IPS DF 6.9 (cell line): ENCODE measurements around the gene ANKRD22.

ENCODE experiments used
- DNase-seq: peaks from one replicate; pipeline ENCODE4 v3.0.0-alpha.2; 2013; ENCODE audit warnings: low read depth, low spot score
- H3K27ac ChIP-seq: one replicate; pipeline ENCODE4 v1.5.1; 2013; ENCODE audit warnings: low read length, control low read depth
- H3K27me3 ChIP-seq: 2 replicates; pipeline ENCODE4 v1.6.1; 2013; ENCODE audit warnings: mild to moderate bottlenecking, low read length; ENCODE audit not compliant: control insufficient read depth, insufficient read depth
- H3K36me3 ChIP-seq: 2 replicates; pipeline ENCODE4 v1.6.1; 2013; ENCODE audit warnings: low read length; ENCODE audit not compliant: control insufficient read depth, insufficient read depth
- H3K4me1 ChIP-seq: 2 replicates; pipeline ENCODE4 v1.6.1; 2013; ENCODE audit warnings: low read length; ENCODE audit not compliant: control insufficient read depth, insufficient read depth
- H3K4me3 ChIP-seq: 2 replicates; pipeline ENCODE4 v1.5.1; 2013; ENCODE audit warnings: mild to moderate bottlenecking, low read length
- H3K9me3 ChIP-seq: 2 replicates; pipeline ENCODE4 v1.6.1; 2013; ENCODE audit warnings: low read length, inconsistent platforms; ENCODE audit not compliant: control insufficient read depth, insufficient read depth
- WGBS: extraction: QIAGEN DNeasy Blood & Tissue Kit; methylation state at CpG from one replicate; pipeline ENCODE4 v1.1.7; 2013; ENCODE audit warnings: mixed read lengths, missing lambda C conversion rate; ENCODE audit not compliant: insufficient read length, insufficient coverage; 5-methylcytosine and 5-hydroxymethylcytosine counted together

Gene ANKRD22

GRCh38 chr10:88820748-88821401, 30.8 kb downstream of the ANKRD22 start:
- Histone ChIP-seq H3K9me3 (no peaks in the 10 kb centered on the region), H3K27me3 (no peaks in the 10 kb centered on the region), H3K27ac (no peak overlapping the region), H3K4me1 (no peaks in the 10 kb centered on the region), H3K4me3 (no peak overlapping the region), H3K36me3 (no peaks in the 10 kb centered on the region)
- no peak for DNase-seq

GRCh38 chr10:88819290-88819689, 32.4 kb downstream of the ANKRD22 start:
- no CpG with 5 or more reads among the region's 3 CpGs for WGBS
- no peak for DNase-seq
- H3K9me3 ChIP-seq = no peaks in the 10 kb centered on the region
- no peak overlapping the region for H3K27ac ChIP-seq
- H3K27me3 ChIP-seq = no peaks in the 10 kb centered on the region
- no peaks in the 10 kb centered on the region for H3K4me1 ChIP-seq
- no peaks in the 10 kb centered on the region for H3K36me3 ChIP-seq
- H3K4me3 ChIP-seq = no peak overlapping the region

- no peaks in the 10 kb centered on the region for H3K9me3 ChIP-seq
- no peaks in the 10 kb centered on the region for H3K27me3 ChIP-seq
- H3K4me3 ChIP-seq = no peak overlapping the region
- no peaks in the 10 kb centered on the region for H3K36me3 ChIP-seq
- no peak overlapping the region for H3K27ac ChIP-seq
- H3K4me1 ChIP-seq = no peaks in the 10 kb centered on the region
- WGBS = no CpG with 5 or more reads among the region's 6 CpGs
- DNase-seq = no peak
Measured at GRCh38 chr10:88813200-88813599, 38.4 kb downstream of the ANKRD22 start.

GRCh38 chr10:88810196-88810961, 41.3 kb downstream of the ANKRD22 start:
- H3K4me1 ChIP-seq = no peaks in the 10 kb centered on the region
- no CpG with 5 or more reads among the region's 5 CpGs for WGBS
- H3K9me3 ChIP-seq = no peaks in the 10 kb centered on the region
- no peaks in the 10 kb centered on the region for H3K27me3 ChIP-seq
- H3K27ac ChIP-seq = no peak overlapping the region
- H3K36me3 ChIP-seq = no peaks in the 10 kb centered on the region
- no peak overlapping the region for H3K4me3 ChIP-seq
- peak; percentile 27 for DNase-seq

GRCh38 chr10:88809621-88810020, 42.0 kb downstream of the ANKRD22 start:
- no CpG with 5 or more reads among the region's 4 CpGs for WGBS
- no peaks in the 10 kb centered on the region for H3K27me3 ChIP-seq
- H3K9me3 ChIP-seq = no peaks in the 10 kb centered on the region
- no peaks in the 10 kb centered on the region for H3K36me3 ChIP-seq
- H3K4me3 ChIP-seq = no peak overlapping the region
- H3K4me1 ChIP-seq = no peaks in the 10 kb centered on the region
- DNase-seq = no peak
- H3K27ac ChIP-seq = no peak overlapping the region

GRCh38 chr10:88805924-88806323, 45.7 kb downstream of the ANKRD22 start:
- no peaks in the 10 kb centered on the region for H3K9me3 ChIP-seq
- WGBS = no CpG with 5 or more reads among the region's 3 CpGs
- no peaks in the 10 kb centered on the region for H3K36me3 ChIP-seq
- H3K4me1 ChIP-seq = no peaks in the 10 kb centered on the region
- H3K27me3 ChIP-seq = no peaks in the 10 kb centered on the region
- DNase-seq = no peak
- no peak overlapping the region for H3K27ac ChIP-seq
- H3K4me3 ChIP-seq = no peak overlapping the region

- no peak for DNase-seq
- Histone ChIP-seq H3K27me3 (no peaks in the 10 kb centered on the region), H3K4me1 (no peaks in the 10 kb centered on the region), H3K4me3 (no peak overlapping the region), H3K36me3 (no peaks in the 10 kb centered on the region), H3K27ac (no peak overlapping the region), H3K9me3 (no peaks in the 10 kb centered on the region)
- 100% methylated on average over 1 of the region's 2 CpGs for WGBS
Measured at GRCh38 chr10:88805361-88805760, 46.3 kb downstream of the ANKRD22 start.

GRCh38 chr10:88804083-88804812, 47.4 kb downstream of the ANKRD22 start:
- H3K4me3 ChIP-seq = no peak overlapping the region
- H3K27me3 ChIP-seq = no peaks in the 10 kb centered on the region
- H3K36me3 ChIP-seq = no peaks in the 10 kb centered on the region
- H3K27ac ChIP-seq = no peak overlapping the region
- no peak for DNase-seq
- H3K9me3 ChIP-seq = no peaks in the 10 kb centered on the region
- H3K4me1 ChIP-seq = no peaks in the 10 kb centered on the region
- WGBS = 100% methylated on average over 2 of the region's 6 CpGs

- Histone ChIP-seq H3K4me3 (no peak overlapping the region), H3K9me3 (no peaks in the 10 kb centered on the region), H3K36me3 (no peaks in the 10 kb centered on the region), H3K4me1 (no peaks in the 10 kb centered on the region), H3K27ac (no peak overlapping the region), H3K27me3 (no peaks in the 10 kb centered on the region)
- WGBS = no CpG with 5 or more reads among the region's 2 CpGs
- DNase-seq = no peak
Measured at GRCh38 chr10:88803641-88804040, 48.0 kb downstream of the ANKRD22 start.

GRCh38 chr10:88802523-88803285, 48.9 kb downstream of the ANKRD22 start, which contains the start of gene LIPM:
Gene LIPM (plus strand): TSS chr10:88802730. CDS start chr10:88802897, 167 bp downstream.
- no peaks in the 10 kb centered on the region for H3K4me1 ChIP-seq
- no peaks in the 10 kb centered on the region for H3K27me3 ChIP-seq
- no peaks in the 10 kb centered on the region for H3K36me3 ChIP-seq
- H3K27ac ChIP-seq = no peak within 1 kb of the TSS
- no CpG with 5 or more reads among the region's 2 CpGs for WGBS
- no peak for DNase-seq
- no peak within 1 kb of the TSS for H3K4me3 ChIP-seq
- no peaks in the 10 kb centered on the region for H3K9me3 ChIP-seq
